H1 (cell line): ENCODE results near the gene NAGS. TPM values are rescaled to one million over a fixed set of nuclear protein-coding genes. Genes with fewer than 3 reads are reported as not detected.

Experiments used
- CHD2 ChIP-seq: IDR thresholded peaks from 2 replicates; pipeline ENCODE4 v1.6.1; 2012; ENCODE audit warnings: low read length, improper control_type of control experiment
- GABPA ChIP-seq: IDR thresholded peaks from 2 replicates; pipeline ENCODE4 v1.6.1; 2011; ENCODE audit warnings: mild to moderate bottlenecking, low read length, moderate library complexity, borderline replicate concordance; ENCODE audit not compliant: insufficient read depth
- KDM1A ChIP-seq: fragments of 200-600, 300-600 bp; sonication (generic); IDR thresholded peaks from 2 replicates; pipeline ENCODE4 v1.7.1; 2016; ENCODE audit warnings: mild to moderate bottlenecking, low read length, borderline replicate concordance
- TCF12 ChIP-seq: IDR thresholded peaks from 2 replicates; pipeline ENCODE4 v1.6.1; 2011; ENCODE audit warnings: low read depth, mild to moderate bottlenecking, low read length
- TEAD4 ChIP-seq: IDR thresholded peaks from 2 replicates; pipeline ENCODE4 v1.6.1; 2012; ENCODE audit warnings: low read depth, low read length, inconsistent platforms, mixed read lengths
- USF2 ChIP-seq: IDR thresholded peaks from 2 replicates; pipeline ENCODE4 v1.6.1; 2011; ENCODE audit warnings: low read length, improper control_type of control experiment
- polyA plus RNA-seq, 7 experiments: library from polyadenylated mRNA; depleted of rRNA in 3 of 7; stranded (reverse) in 5 of 7; unstranded in 2 of 7; fragments of >200 nt in 5 of 7; fragments of 200-250 nt in 2 of 7; gene quantifications; 1 replicate in 5 of 7; 2 replicates in 1 of 7; 4 replicates in 1 of 7; pipeline versions ENCODE4 v1.2.1 to v1.2.3, GENCODE V29; 2011 to 2013; ENCODE audit warnings: missing spikeins in 2 of 7, mixed read lengths in 2 of 7
- total RNA-seq: library from RNA; stranded (reverse); fragmentation: NEBNext Ultra II Directional; extraction: Animal tissue kit (Norgen Biotek cat#: 25700); gene quantifications from 2 replicates; pipeline ENCODE4 v1.2.1, GENCODE V29; 2021

The NAGS gene
- total and polyA plus RNA-seq, 2 of the 8 experiments (the other 6 are each of a cell fraction or from before 2014, with no cell fraction given), result 4.0 to 5.1 TPM

- TF ChIP-seq USF2 (no peak), CHD2 (no peak), TEAD4 (no peak), GABPA (no peak), TCF12 (no peak), KDM1A (no peak)
Measured at GRCh38 chr17:43961954-43962353, 42.5 kb upstream of the NAGS start (continued).
